ENCODE measurements around the gene C8A. TPM values are rescaled to one million over a fixed set of nuclear protein-coding genes. Genes with fewer than 3 reads are reported as not detected.

C8A gene
- total and polyA plus RNA-seq, 2 of the 8 experiments (the other 6 are each of a cell fraction or from before 2014, with no cell fraction given) = not detected

GRCh38 chr1:56923201-56923600 is 68.6 kb downstream of the C8A start:
- POLR2A ChIA-PET (ENCODE audit: partially characterized antibody) = no interaction called here
- no peak overlapping the region for H3K23ac ChIP-seq (ENCODE audit: insufficient read length)
- H3K4me3 ChIP-seq (ENCODE audit: extremely low read depth in 1 of 4, insufficient read depth in 2 of 4, low read depth in 3 of 4, low read length in 4 of 4) = no peak overlapping the region
- no peak overlapping the region for H2BK20ac ChIP-seq (ENCODE audit: low read length)
- no peaks in the 10 kb centered on the region for H4K20me1 ChIP-seq (replicated peaks in 1 of 2; ENCODE audit: control insufficient read depth in 1 of 2, insufficient read depth in 2 of 2, low read length in 2 of 2)
- H3K9me3 ChIP-seq (ENCODE audit: insufficient read depth in 2 of 2, low read depth in 1 of 2, low read length in 1 of 2) = no peaks in the 10 kb centered on the region
- FAIRE-seq (no peak), DNase-seq (ENCODE audit: low read depth in 1 of 2, low spot score in 2 of 2) (no peak)
- CTCF ChIA-PET (ENCODE audit: partially characterized antibody) = interaction anchor here (0.6 to 0.7 kb wide), 2 partner anchors 521 to 1024 kb away, joined by 3 to 4 read pairs; no protein-coding TSS in a partner anchor
- H3K79me1 ChIP-seq (ENCODE audit: low read depth, low read length) = no peaks in the 10 kb centered on the region
- H2AK5ac ChIP-seq (ENCODE audit: low read depth, low read length) = no peak overlapping the region
- H3K79me2 ChIP-seq (ENCODE audit: control insufficient read depth in 1 of 2, insufficient read depth in 2 of 2, low read length in 2 of 2) = no peaks in the 10 kb centered on the region
- no peak overlapping the region for H4K91ac ChIP-seq (replicated peaks; ENCODE audit: insufficient read length, low read length)
- no peaks in the 10 kb centered on the region for H3K27me3 ChIP-seq (replicated peaks in 1 of 4; ENCODE audit: control insufficient read depth in 3 of 4, extremely low read depth in 1 of 4, insufficient read depth in 3 of 4, low read length in 3 of 4)
- H3K14ac ChIP-seq (ENCODE audit: insufficient read length) = no peak overlapping the region
- no peak overlapping the region for H2BK120ac ChIP-seq (replicated peaks; ENCODE audit: low read depth, low read length)
- no peak overlapping the region for H3K9ac ChIP-seq (replicated peaks in 1 of 4; ENCODE audit: extremely low read depth in 1 of 4, low read depth in 3 of 4, low read length in 3 of 4)
- H3K4me1 ChIP-seq (replicated peaks in 1 of 4; ENCODE audit: control insufficient read depth in 3 of 4, insufficient read depth in 4 of 4, low read length in 3 of 4) = peaks cover 0 to 7% (median 2%) of the 10 kb centered on the region in 4 experiments; a peak in 2 of 7 replicates
- no peak overlapping the region for H3K4ac ChIP-seq (replicated peaks; ENCODE audit: insufficient read length, low read depth, low read length)
- H2BK12ac ChIP-seq (ENCODE audit: low read depth, low read length) = no peak overlapping the region
- no peak overlapping the region for H3K4me2 ChIP-seq (ENCODE audit: insufficient read depth in 1 of 2, low read depth in 2 of 2, low read length in 2 of 2)
- no peak overlapping the region for H4K5ac ChIP-seq (ENCODE audit: insufficient read length, low read depth, low read length)
- no peak overlapping the region for H3K27ac ChIP-seq (ENCODE audit: low read depth, low read length)
- WGBS, 2 experiments (ENCODE audit: extremely low coverage in 1 of 2, insufficient coverage in 1 of 2, insufficient read length in 1 of 2, insufficient replicate concordance in 2 of 2, low coverage in 1 of 2, low lambda C conversion rate in 2 of 2, missing lambda C conversion rate in 1 of 2) = 31% methylated on average over 3 of the region's 3 CpGs; no CpG with 5 or more reads in 1 of the 2 experiments
- H3K36me3 ChIP-seq (ENCODE audit: control insufficient read depth in 2 of 4, insufficient read depth in 4 of 4, low read length in 3 of 4) = no peaks in the 10 kb centered on the region
- H3K56ac ChIP-seq (replicated peaks; ENCODE audit: insufficient read length, low read depth, low read length) = no peak overlapping the region
- H2BK15ac ChIP-seq (ENCODE audit: low read length) = no peak overlapping the region
- H2BK5ac ChIP-seq (ENCODE audit: low read depth, low read length) = no peak overlapping the region
- H4K8ac ChIP-seq (ENCODE audit: extremely low read depth, insufficient read depth, low read length) = no peak overlapping the region
- 0 out of 2 replicates have a peak, but pooled peaks cover 2% of the 10 kb centered on the region for H3K23me2 ChIP-seq (ENCODE audit: low read depth, low read length)
- no peak overlapping the region for H3K18ac ChIP-seq (ENCODE audit: extremely low read depth, low read length)
- no peak overlapping the region for H2AFZ ChIP-seq (ENCODE audit: low read length)
- no peak for TF ChIP-seq SIN3A (conservative IDR thresholded peaks at IDR 0.05 in 1 of 2, IDR thresholded peaks at IDR 0.05 in 1 of 2; ENCODE audit: low read depth in 1 of 2, low read length in 2 of 2)
- no peak for TF ChIP-seq TAF7 (optimal IDR thresholded peaks at IDR 0.05; ENCODE audit: borderline replicate concordance, low read depth, low read length)
- TF ChIP-seq EGR1 (IDR thresholded peaks at IDR 0.05; ENCODE audit: borderline replicate concordance, low read depth, low read length) = no peak
- TF ChIP-seq POLR2A (IDR thresholded peaks at IDR 0.05; ENCODE audit: control extremely low read depth in 1 of 2, low read depth in 2 of 2, low read length in 2 of 2) = no peak
- no peak for TF ChIP-seq JUN (IDR thresholded peaks at IDR 0.05; ENCODE audit: low read depth, low read length)
- TF ChIP-seq EP300 (IDR thresholded peaks at IDR 0.05; ENCODE audit: borderline replicate concordance in 1 of 2, low read depth in 2 of 2, low read length in 2 of 2) = no peak
- no peak for TF ChIP-seq CEBPB (IDR thresholded peaks at IDR 0.05; ENCODE audit: low read depth, low read length)

Measured in H1 (cell line).